ENCODE data around the gene MED20. TPM values are rescaled to one million over a fixed set of nuclear protein-coding genes. Genes with fewer than 3 reads are reported as not detected.

The MED20 gene
- total and polyA plus RNA-seq, 11 donors = 9.3 to 25.5 (median 16.9) TPM

GRCh38 chr6:41900861-41901260 lies 20.1 kb downstream of the MED20 start:
- 78 to 89% (median 85%) methylated on average over 1 of the region's 1 CpG for WGBS, 4 donors
- peaks cover 0 to 24% (median 10%) of the 10 kb centered on the region in 12 donors for H3K4me1 ChIP-seq
- DNase-seq = no peak
- H3K4me3 ChIP-seq = no peak overlapping the region
- H3K27me3 ChIP-seq = no peaks in the 10 kb centered on the region
- TF ChIP-seq POLR2A (IDR thresholded peaks at IDR 0.05) (no peak), CTCF (IDR thresholded peaks at IDR 0.05) (no peak)
- no peak for ATAC-seq
- H3K9me3 ChIP-seq = no peaks in the 10 kb centered on the region
- no peak overlapping the region for H3K27ac ChIP-seq
- intact Hi-C loops (cut with DNase I) = no loop called here
- peaks cover 0 to 47% (median 27%) of the 10 kb centered on the region in 9 donors for H3K36me3 ChIP-seq

GRCh38 chr6:41896281-41896680 lies 24.7 kb downstream of the MED20 start:
- Histone ChIP-seq H3K36me3 (peaks cover 0 to 14% (median 0%) of the 10 kb centered on the region in 9 donors), H3K27ac (peak overlapping the region in 5 of 12 donors; percentile 60 to 92 (median 79))
- intact Hi-C loops (cut with DNase I) = loop anchor here in 3 of 10 donors (5.0 to 10.0 kb wide), 4 partner anchors 109 to 151 kb away; partner anchors contain the start of genes TOMM6 (in 2 of the 3) and PRICKLE4 (in 1 of the 3)

GRCh38 chr6:41895300-41896233 lies 25.4 kb downstream of the MED20 start, which contains the start of gene USP49:
TSS of gene USP49 (minus strand) at chr6:41895375. CDS start at chr6:41806983, 88,392 bp downstream.
- Histone ChIP-seq H3K36me3 (peaks cover 0 to 10% (median 0%) of the 10 kb centered on the region in 9 donors), H3K4me3 (peak within 1 kb of the TSS; percentile 59 to 94 (median 79)), H3K4me1 (peaks cover 0 to 31% (median 12%) of the 10 kb centered on the region in 12 donors), H3K27ac (peak within 1 kb of the TSS in 11 of 12 donors; percentile 60 to 92 (median 74)), H3K9me3 (no peaks in the 10 kb centered on the region), H3K27me3 (no peaks in the 10 kb centered on the region)
- intact Hi-C loops (cut with DNase I) = loop anchor here in 4 of 10 donors (1.0 to 10.0 kb wide), 6 partner anchors 25 to 152 kb away; partner anchors contain the start of genes TOMM6 (in 2 of the 4), BYSL (in 1 of the 4), CCND3 (in 1 of the 4) and MED20 (in 1 of the 4)
- DNase-seq (peak; percentile 88 to 92 (median 91)), ATAC-seq (peak; percentile 92 to 99 (median 98))
- TF ChIP-seq CTCF (IDR thresholded peaks at IDR 0.05) (no peak), POLR2A (IDR thresholded peaks at IDR 0.05) (no peak)
- 1 to 2% (median 1%) methylated on average over 42 to 55 of the region's 55 CpGs for WGBS, 4 donors

More at GRCh38 chr6:41896281-41896680, 24.7 kb downstream of the MED20 start:
- H3K4me1 ChIP-seq = peaks cover 0 to 31% (median 12%) of the 10 kb centered on the region in 12 donors
- TF ChIP-seq CTCF (IDR thresholded peaks at IDR 0.05) (no peak), POLR2A (IDR thresholded peaks at IDR 0.05) (no peak)
- no peaks in the 10 kb centered on the region for H3K9me3 ChIP-seq
- no peak for ATAC-seq
- H3K4me3 ChIP-seq = peak overlapping the region in 9 of 12 donors; percentile 64 to 94 (median 83)
- no peaks in the 10 kb centered on the region for H3K27me3 ChIP-seq
- no peak for DNase-seq
- WGBS, 4 donors = 52 to 59% (median 54%) methylated on average over 3 of the region's 3 CpGs

Data from heart left ventricle (tissue), 16 donors.